Tibial nerve (tissue), 4 donors: Measurements from ENCODE around the gene GSTP1. TPM values are rescaled to one million over a fixed set of nuclear protein-coding genes. Genes with fewer than 3 reads are reported as not detected.
"Not testable (repeated sequence)": the region's sequence is repeated elsewhere in the genome, so short reads cannot be mapped to it uniquely, and the experiment has no call there.

Source experiments
- DNase-seq, 2 donors: peaks; one replicate each; pipeline ENCODE4 v3.0.0-alpha.2; 2019; ENCODE audit warnings: low spot score in 2 of 2
- H3K27ac ChIP-seq, 4 donors: fragments of 200-600 bp; sonication (generic) in 3 of 4; one replicate each; pipeline ENCODE4 v1.5.1; 2017 to 2019; ENCODE audit warnings: mild to moderate bottlenecking in 1 of 4
- H3K27me3 ChIP-seq, 2 donors: fragments of 200-600 bp; sonication (generic) in 1 of 2; one replicate each; pipeline versions ENCODE4 v1.5.1 to v1.6.0; 2017 to 2019
- H3K36me3 ChIP-seq, 3 donors: fragments of 200-600 bp; sonication (generic); one replicate each; pipeline ENCODE4 v1.5.1; 2018 to 2019
- H3K4me1 ChIP-seq, 4 donors: fragments of 200-600 bp; sonication (generic) in 3 of 4; one replicate each; pipeline ENCODE4 v1.5.1; 2017 to 2019
- H3K4me3 ChIP-seq, 4 donors: fragments of 200-600 bp; sonication (generic) in 3 of 4; one replicate each; pipeline ENCODE4 v1.5.1; 2017 to 2019; ENCODE audit warnings: mild to moderate bottlenecking in 1 of 4, moderate library complexity in 1 of 4
- H3K9me3 ChIP-seq, 4 donors: fragments of 200-600 bp; sonication (generic) in 3 of 4; one replicate each; pipeline ENCODE4 v1.5.1; 2017 to 2019
- EP300 ChIP-seq, 2 donors: sonication (generic); formaldehyde crosslinking; IDR thresholded peaks; one replicate each; pipeline ENCODE4 v1.6.1; 2017; ENCODE audit warnings: antibody characterized with exemption in 2 of 2, mild to moderate bottlenecking in 1 of 2
- POLR2A ChIP-seq, 2 donors: fragments of 450-650 bp; IDR thresholded peaks; one replicate each; pipeline ENCODE4 v1.6.1; 2017; ENCODE audit warnings: antibody characterized with exemption in 2 of 2, mild to moderate bottlenecking in 2 of 2, moderate library complexity in 2 of 2
- WGBS, 2 donors: methylation state at CpG; one replicate each; pipeline ENCODE4 v1.1.5; 2018; 5-methylcytosine and 5-hydroxymethylcytosine counted together
- total RNA-seq, 4 donors: library from RNA; depleted of rRNA; stranded (reverse); fragments of >200 nt; gene quantifications; one replicate each; pipeline ENCODE4 v1.1.0, GENCODE V29; 2016
- TF ChIP-seq, protein P1 (sequence below), 5 experiments: fragments of 200-600 bp in 3 of 5; fragments of 450-650 bp in 2 of 5; sonication (generic) in 3 of 5; IDR thresholded peaks; one replicate each; pipeline ENCODE4 v1.5.1; 2016 to 2019; ENCODE audit warnings: antibody characterized with exemption in 5 of 5, mild to moderate bottlenecking in 3 of 5, moderate library complexity in 2 of 5

The GSTP1 gene
- total RNA-seq, 4 donors from 2014 or later = 631 to 1,055 (median 774) TPM

DNA sequence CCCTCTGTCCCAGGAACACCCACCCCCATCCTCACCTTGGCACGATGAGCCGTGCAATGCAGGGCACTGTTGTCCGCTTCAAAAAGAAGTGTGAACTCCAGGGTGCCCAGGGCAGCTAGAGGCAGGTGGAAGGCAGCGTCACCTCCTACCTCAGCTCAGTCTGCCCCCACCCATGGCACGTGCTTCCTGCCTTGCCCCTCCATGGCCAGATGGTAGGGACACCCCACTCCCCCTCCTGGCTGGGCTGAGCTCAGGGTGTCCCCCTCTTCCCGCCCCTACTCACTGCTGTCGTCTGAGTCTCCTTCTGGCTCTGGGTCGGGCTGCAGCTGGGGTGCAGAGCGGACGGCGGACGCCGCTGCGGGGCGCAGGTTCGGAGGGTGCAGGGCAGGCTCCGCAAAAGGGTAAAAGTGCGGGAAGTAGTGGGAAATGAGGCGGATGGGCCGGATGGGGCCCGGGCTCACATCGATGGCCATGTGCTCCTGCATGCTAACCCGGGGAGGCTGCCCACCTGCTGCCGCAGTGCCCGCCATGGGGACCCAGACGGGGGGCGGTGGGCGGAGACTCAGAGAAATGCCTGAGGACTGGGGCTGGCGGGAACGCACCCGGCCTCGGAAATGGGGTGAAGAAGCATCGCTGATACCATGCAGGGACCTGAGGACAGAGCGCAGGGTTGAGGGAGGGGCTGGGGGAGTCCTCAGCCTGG is 32.3 kb downstream of the GSTP1 start:
- peaks cover 0 to 27% (median under 1%) of the 10 kb centered on the region in 3 donors for H3K36me3 ChIP-seq
- H3K4me3 ChIP-seq = no peak overlapping the region
- WGBS, 2 donors = 25 to 55% methylated on average over 31 to 34 of the region's 34 CpGs
- no peak for TF ChIP-seq EP300 (IDR thresholded peaks at IDR 0.05)
- TF ChIP-seq, protein P1, sequence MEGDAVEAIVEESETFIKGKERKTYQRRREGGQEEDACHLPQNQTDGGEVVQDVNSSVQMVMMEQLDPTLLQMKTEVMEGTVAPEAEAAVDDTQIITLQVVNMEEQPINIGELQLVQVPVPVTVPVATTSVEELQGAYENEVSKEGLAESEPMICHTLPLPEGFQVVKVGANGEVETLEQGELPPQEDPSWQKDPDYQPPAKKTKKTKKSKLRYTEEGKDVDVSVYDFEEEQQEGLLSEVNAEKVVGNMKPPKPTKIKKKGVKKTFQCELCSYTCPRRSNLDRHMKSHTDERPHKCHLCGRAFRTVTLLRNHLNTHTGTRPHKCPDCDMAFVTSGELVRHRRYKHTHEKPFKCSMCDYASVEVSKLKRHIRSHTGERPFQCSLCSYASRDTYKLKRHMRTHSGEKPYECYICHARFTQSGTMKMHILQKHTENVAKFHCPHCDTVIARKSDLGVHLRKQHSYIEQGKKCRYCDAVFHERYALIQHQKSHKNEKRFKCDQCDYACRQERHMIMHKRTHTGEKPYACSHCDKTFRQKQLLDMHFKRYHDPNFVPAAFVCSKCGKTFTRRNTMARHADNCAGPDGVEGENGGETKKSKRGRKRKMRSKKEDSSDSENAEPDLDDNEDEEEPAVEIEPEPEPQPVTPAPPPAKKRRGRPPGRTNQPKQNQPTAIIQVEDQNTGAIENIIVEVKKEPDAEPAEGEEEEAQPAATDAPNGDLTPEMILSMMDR (IDR thresholded peaks at IDR 0.05) = no peak
- TF ChIP-seq POLR2A (IDR thresholded peaks at IDR 0.05) = no peak
- no peak overlapping the region for H3K27ac ChIP-seq
- no peaks in the 10 kb centered on the region for H3K9me3 ChIP-seq
- peaks cover 0 to 20% (median 7%) of the 10 kb centered on the region in 4 donors for H3K4me1 ChIP-seq
- no peak for DNase-seq
- H3K27me3 ChIP-seq = peaks cover 0 to 13% of the 10 kb centered on the region in 2 donors

DNA sequence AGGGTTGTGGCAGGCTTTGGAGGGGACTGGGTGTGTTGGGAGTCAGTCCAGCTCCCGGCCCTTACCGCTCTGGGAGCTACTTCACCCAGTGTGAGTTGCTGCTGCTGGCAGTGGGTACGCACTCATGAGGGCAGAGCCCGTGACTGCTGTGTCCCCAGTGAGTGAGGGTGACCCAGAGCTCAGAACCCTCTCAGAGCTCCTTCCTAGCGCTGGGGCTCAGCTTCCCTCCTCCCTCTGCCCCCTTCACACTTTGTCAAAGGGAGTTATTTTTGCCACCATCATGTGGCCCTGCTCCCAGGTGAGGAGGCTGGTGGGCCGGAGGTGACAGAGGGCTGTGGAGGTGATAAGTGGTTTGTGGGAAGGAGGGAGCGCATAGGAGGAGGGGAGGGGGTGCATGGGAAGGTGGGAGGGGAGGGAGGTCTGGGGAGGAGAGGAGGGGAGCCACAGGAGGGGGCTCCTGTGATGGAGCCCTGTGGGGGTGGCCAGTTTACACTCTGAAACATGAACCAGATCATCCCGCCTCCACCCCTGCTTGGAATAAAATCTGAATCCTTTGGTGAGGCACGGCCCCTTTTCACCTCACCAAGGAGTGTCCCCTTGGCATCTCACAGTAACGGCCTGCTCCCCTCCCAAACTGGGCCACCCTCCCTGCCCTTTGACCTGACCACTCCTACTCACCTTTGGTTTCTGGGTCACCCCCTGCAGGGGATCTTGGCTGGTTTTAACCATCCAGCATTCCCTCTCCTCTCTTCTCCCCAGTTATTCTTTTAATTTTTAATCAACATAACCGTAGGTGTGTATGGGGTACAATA is 33.0 kb downstream of the GSTP1 start:
- TF ChIP-seq POLR2A (IDR thresholded peaks at IDR 0.05) (no peak), EP300 (IDR thresholded peaks at IDR 0.05) (no peak)
- TF ChIP-seq, protein P1 (IDR thresholded peaks at IDR 0.05) = no peak
- WGBS, 2 donors = 30 to 42% methylated on average over 7 to 11 of the region's 11 CpGs
- peaks cover 0 to 13% of the 10 kb centered on the region in 2 donors for H3K27me3 ChIP-seq

GRCh38 chr11:67617243-67617953 is 33.8 kb downstream of the GSTP1 start:
- H3K27ac ChIP-seq = no peak overlapping the region
- H3K36me3 ChIP-seq = peaks cover 0 to 12% (median 0%) of the 10 kb centered on the region in 3 donors

More for the DNA sequence above, 33.0 kb downstream of the GSTP1 start:
- DNase-seq = no peak
- Histone ChIP-seq H3K9me3 (no peaks in the 10 kb centered on the region), H3K4me1 (peaks cover 0 to 20% (median 7%) of the 10 kb centered on the region in 4 donors), H3K27ac (no peak overlapping the region), H3K36me3 (peaks cover 0 to 20% (median 0%) of the 10 kb centered on the region in 3 donors), H3K4me3 (no peak overlapping the region)

GRCh38 chr11:67618901-67619659 is 35.5 kb downstream of the GSTP1 start:
- H3K9me3 ChIP-seq, DNase-seq, H3K36me3 ChIP-seq, H3K4me3 ChIP-seq, H3K27ac ChIP-seq: not testable (repeated sequence)
- peaks cover 0 to 15% (median 5%) of the 10 kb centered on the region in 4 donors for H3K4me1 ChIP-seq
- 88 to 95% methylated on average over 21 to 36 of the region's 40 CpGs for WGBS, 2 donors
- H3K27me3 ChIP-seq = peaks cover 0 to 13% of the 10 kb centered on the region in 2 donors

More at GRCh38 chr11:67617243-67617953, 33.8 kb downstream of the GSTP1 start:
- 61 to 69% methylated on average over 7 of the region's 7 CpGs for WGBS, 2 donors
- Histone ChIP-seq H3K4me3 (no peak overlapping the region), H3K27me3 (peaks cover 0 to 13% of the 10 kb centered on the region in 2 donors), H3K4me1 (peaks cover 0 to 20% (median 7%) of the 10 kb centered on the region in 4 donors), H3K9me3 (no peaks in the 10 kb centered on the region)
- TF ChIP-seq POLR2A (IDR thresholded peaks at IDR 0.05) (no peak), EP300 (IDR thresholded peaks at IDR 0.05) (no peak)
- TF ChIP-seq, protein P1 (IDR thresholded peaks at IDR 0.05) = no peak
- no peak for DNase-seq

GRCh38 chr11:67619683-67620618 is 36.3 kb downstream of the GSTP1 start:
- not testable (repeated sequence) for H3K27ac ChIP-seq, H3K4me3 ChIP-seq, DNase-seq, H3K9me3 ChIP-seq, H3K4me1 ChIP-seq, H3K36me3 ChIP-seq
- H3K27me3 ChIP-seq = peaks cover 0 to 12% of the 10 kb centered on the region in 2 donors
- 88 to 92% methylated on average over 33 of the region's 33 CpGs for WGBS, 2 donors

- DNase-seq, H3K4me1 ChIP-seq, H3K27me3 ChIP-seq, H3K36me3 ChIP-seq, H3K4me3 ChIP-seq, H3K9me3 ChIP-seq, H3K27ac ChIP-seq: not testable (repeated sequence)
- 77 to 80% methylated on average over 13 of the region's 13 CpGs for WGBS, 2 donors
These were observed 37.0 kb downstream of the GSTP1 start for GRCh38 chr11:67620621-67621020.

GRCh38 chr11:67621928-67622327 is 38.3 kb downstream of the GSTP1 start:
- not testable (repeated sequence) for H3K27me3 ChIP-seq, H3K4me1 ChIP-seq, H3K36me3 ChIP-seq, H3K4me3 ChIP-seq, H3K27ac ChIP-seq, H3K9me3 ChIP-seq, DNase-seq
- WGBS, 2 donors = 53 to 64% methylated on average over 3 of the region's 3 CpGs

GRCh38 chr11:67622905-67623304 is 39.3 kb downstream of the GSTP1 start:
- not testable (repeated sequence) for H3K4me1 ChIP-seq, H3K9me3 ChIP-seq, H3K36me3 ChIP-seq, DNase-seq, H3K27me3 ChIP-seq, H3K27ac ChIP-seq, H3K4me3 ChIP-seq
- WGBS, 2 donors = 59 to 71% methylated on average over 6 to 7 of the region's 7 CpGs
